IMR-90 (cell line): ENCODE results near the gene FOXO1. TPM values are rescaled to one million over a fixed set of nuclear protein-coding genes. Genes with fewer than 3 reads are reported as not detected.

Experiments
- ATAC-seq: fragments of 200-7000 bp; cut with Tn5 transposase; 2 replicates; pipeline ENCODE4 v1.9.1; 2020; ENCODE audit warnings: low read depth, mild to moderate bottlenecking, moderate library complexity
- BruUV-seq: library from RNA; stranded (reverse); fragments of 400-500 nt; replicated peaks from 2 replicates; lab custom pipeline; 2021; lab: Mats Ljungman, UMichigan
- CTCF ChIA-PET: fragments of 300-600 bp; formaldehyde crosslinking; extraction: SDS; loops from one replicate; lab custom pipeline; 2021; ENCODE audit warnings: antibody characterized with exemption; lab: Yijun Ruan, JAX
- POLR2A ChIA-PET: fragments of 300-600 bp; sonication (Branson Sonifier 250); formaldehyde crosslinking; loops from one replicate; lab custom pipeline; 2022; ENCODE audit warnings: antibody characterized with exemption; ENCODE audit not compliant: unreplicated experiment; lab: Charles Lee
- DNase-seq: peaks from one replicate; pipeline ENCODE4 v3.0.0; 2013
- H2AFZ ChIP-seq: replicated peaks from 2 replicates; pipeline ENCODE3; 2013; ENCODE audit warnings: low read length, mild to moderate bottlenecking; ENCODE audit not compliant: poor library complexity
- H2AK5ac ChIP-seq: 2 replicates; pipeline ENCODE4 v1.6.1; 2013; ENCODE audit warnings: low read depth, low read length, inconsistent platforms
- H2AK9ac ChIP-seq: replicated peaks from 2 replicates; pipeline ENCODE3; 2013; ENCODE audit warnings: mild to moderate bottlenecking, low read depth, low read length, moderate library complexity; ENCODE audit not compliant: poor library complexity
- H2BK120ac ChIP-seq: 2 replicates; pipeline ENCODE4 v1.6.1; 2013; ENCODE audit warnings: low read depth, low read length, inconsistent platforms
- H2BK15ac ChIP-seq: 3 replicates; pipeline ENCODE4 v1.6.1; 2013; ENCODE audit warnings: low read depth, low read length, inconsistent platforms
- H2BK20ac ChIP-seq: 2 replicates; pipeline ENCODE4 v1.6.1; 2013; ENCODE audit warnings: low read depth, mild to moderate bottlenecking, inconsistent platforms, low read length, moderate library complexity
- H2BK5ac ChIP-seq: 2 replicates; pipeline ENCODE4 v1.6.1; 2013; ENCODE audit warnings: mild to moderate bottlenecking, low read depth, low read length, inconsistent platforms; ENCODE audit not compliant: poor library complexity, severe bottlenecking
- H3K14ac ChIP-seq: replicated peaks from 2 replicates; pipeline ENCODE4 v1.6.1; 2013; ENCODE audit warnings: low read depth, low read length, inconsistent platforms
- H3K18ac ChIP-seq: 2 replicates; pipeline ENCODE4 v1.6.1; 2013; ENCODE audit warnings: low read depth, low read length, control low read depth
- H3K23ac ChIP-seq: 2 replicates; pipeline ENCODE4 v1.6.1; 2013; ENCODE audit warnings: low read depth, low read length, inconsistent platforms
- H3K27ac ChIP-seq: 2 replicates; pipeline ENCODE4 v1.5.1; 2013; ENCODE audit warnings: mild to moderate bottlenecking, control low read depth, low read length; ENCODE audit not compliant: insufficient read depth
- H3K27me3 ChIP-seq: 2 replicates; pipeline ENCODE4 v1.6.1; 2013; ENCODE audit warnings: low read length; ENCODE audit not compliant: control insufficient read depth, insufficient read depth
- H3K36me3 ChIP-seq: 2 replicates; pipeline ENCODE4 v1.6.1; 2013; ENCODE audit warnings: low read length, mixed read lengths; ENCODE audit not compliant: control insufficient read depth, insufficient read depth
- H3K4ac ChIP-seq: 2 replicates; pipeline ENCODE4 v1.6.1; 2013; ENCODE audit warnings: low read depth, low read length, inconsistent platforms
- H3K4me1 ChIP-seq: 2 replicates; pipeline ENCODE4 v1.6.1; 2013; ENCODE audit warnings: low read length, mixed read lengths; ENCODE audit not compliant: control insufficient read depth, insufficient read depth
- H3K4me2 ChIP-seq: 2 replicates; pipeline ENCODE4 v1.6.1; 2013; ENCODE audit warnings: low read depth, mild to moderate bottlenecking, control low read depth, low read length, moderate library complexity
- H3K4me3 ChIP-seq: 2 replicates; pipeline ENCODE4 v1.5.1; 2013; ENCODE audit warnings: low read depth, mild to moderate bottlenecking, control low read depth, low read length, moderate library complexity; ENCODE audit not compliant: insufficient read depth
- H3K56ac ChIP-seq: 2 replicates; pipeline ENCODE4 v1.6.1; 2013; ENCODE audit warnings: low read length, inconsistent platforms; ENCODE audit not compliant: insufficient read depth; ENCODE audit errors: extremely low read depth
- H3K79me1 ChIP-seq, 2 experiments: 2 replicates each; pipeline ENCODE4 v1.6.1; 2013; ENCODE audit warnings: low read length in 2 of 2, inconsistent platforms in 1 of 2, low read depth in 1 of 2
- H3K9ac ChIP-seq: 2 replicates; pipeline ENCODE4 v1.6.1; 2013; ENCODE audit warnings: low read depth, low read length, control low read depth
- H3K9me1 ChIP-seq: 2 replicates; pipeline ENCODE4 v1.6.1; 2013; ENCODE audit warnings: low read length, inconsistent platforms; ENCODE audit not compliant: insufficient read depth
- H3K9me3 ChIP-seq: 2 replicates; pipeline ENCODE4 v1.6.1; 2013; ENCODE audit warnings: low read length; ENCODE audit not compliant: control insufficient read depth, insufficient read depth
- H4K20me1 ChIP-seq: 2 replicates; pipeline ENCODE4 v1.6.1; 2013; ENCODE audit warnings: low read length, inconsistent platforms; ENCODE audit not compliant: insufficient read depth
- H4K5ac ChIP-seq: 2 replicates; pipeline ENCODE4 v1.6.1; 2013; ENCODE audit warnings: mild to moderate bottlenecking, low read depth, low read length, control low read depth
- H4K8ac ChIP-seq, 2 experiments: 2 replicates each; pipeline ENCODE4 v1.6.1; 2013; ENCODE audit warnings: low read depth in 2 of 2, low read length in 2 of 2, control low read depth in 1 of 2, inconsistent platforms in 1 of 2
- H4K91ac ChIP-seq: 2 replicates; pipeline ENCODE4 v1.6.1; 2013; ENCODE audit warnings: low read depth, low read length, inconsistent platforms; ENCODE audit not compliant: insufficient read depth
- BHLHE40 ChIP-seq: fragments of 150-350 bp; IDR thresholded peaks from 2 replicates; pipeline ENCODE4 v1.6.1; 2016; ENCODE audit warnings: mild to moderate bottlenecking, low read depth, low read length
- CEBPB ChIP-seq: IDR thresholded peaks from 2 replicates; pipeline ENCODE4 v1.6.1; 2012; ENCODE audit warnings: low read depth, low read length, improper control_type of control experiment
- CHD1 ChIP-seq: IDR thresholded peaks from 2 replicates; pipeline ENCODE4 v1.6.1; 2012; ENCODE audit warnings: low read depth, low read length, improper control_type of control experiment
- CTCF ChIP-seq: conservative IDR thresholded peaks from 2 replicates; pipeline ENCODE4 v1.5.1; 2012; ENCODE audit warnings: mild to moderate bottlenecking, low read depth, low read length, improper control_type of control experiment
- FOS ChIP-seq: fragments of 150-350 bp; IDR thresholded peaks from 2 replicates; pipeline ENCODE4 v1.6.1; 2016; ENCODE audit warnings: low read depth, low read length
- MAZ ChIP-seq: IDR thresholded peaks from 2 replicates; pipeline ENCODE4 v1.6.1; 2012; ENCODE audit warnings: low read depth, mild to moderate bottlenecking, low read length, improper control_type of control experiment, moderate library complexity, borderline replicate concordance
- MXI1 ChIP-seq: IDR thresholded peaks from 2 replicates; pipeline ENCODE4 v1.6.1; 2012; ENCODE audit warnings: low read depth, mild to moderate bottlenecking, low read length, moderate library complexity, borderline replicate concordance
- POLR2A ChIP-seq: IDR thresholded peaks from 2 replicates; pipeline ENCODE4 v1.6.1; 2012; ENCODE audit warnings: mild to moderate bottlenecking, low read depth, low read length
- RAD21 ChIP-seq: IDR thresholded peaks from 2 replicates; pipeline ENCODE4 v1.6.1; 2012; ENCODE audit warnings: low read length, improper control_type of control experiment
- SMC3 ChIP-seq: fragments of 150-350 bp; IDR thresholded peaks from 2 replicates; pipeline ENCODE4 v1.6.1; 2016; ENCODE audit warnings: low read depth, mild to moderate bottlenecking, antibody characterized with exemption, low read length, moderate library complexity
- WGBS, 2 experiments: methylation state at CpG; one replicate each; pipeline versions ENCODE4 v1.1.5 to v1.1.7; 2013; ENCODE audit warnings: missing lambda C conversion rate in 2 of 2; ENCODE audit not compliant: insufficient read length in 1 of 2; ENCODE audit errors: extremely low coverage in 2 of 2; 5-methylcytosine and 5-hydroxymethylcytosine counted together
- dilution Hi-C: fragments of 300-500 bp; cut with HindIII; formaldehyde crosslinking; loops from one replicate; pipeline ENCODE4 v1.14.3; 2018; ENCODE audit warnings: low sequenced_read_pairs; ENCODE audit not compliant: unreplicated experiment
- in situ Hi-C: fragments of 300-500 bp; cut with MboI; formaldehyde crosslinking; loops from 3 replicates; pipeline ENCODE4 v1.14.3; 2019; ENCODE audit warnings: low sequenced_read_pairs, inconsistent platforms, mixed read lengths
- intact Hi-C: fragments of 100-400 bp; cut with micrococcal nuclease; formaldehyde crosslinking; loops from 2 replicates; pipeline ENCODE4 v1.10.0; 2022
- polyA plus RNA-seq, 3 experiments: library from polyadenylated mRNA; depleted of rRNA; stranded (reverse); fragments of >200 nt; gene quantifications; 2 replicates each; pipeline ENCODE4 v1.2.3, GENCODE V29; 2012; ENCODE audit warnings: low replicate concordance in 1 of 3
- total RNA-seq: library from RNA; depleted of rRNA; stranded (reverse); fragments of >200 nt; gene quantifications from 2 replicates; pipeline ENCODE4 v1.2.3, GENCODE V29; 2012

FOXO1 gene
- total and polyA plus RNA-seq, 2 of the 4 experiments (the other 2 are of a cell fraction) = 0.12 to 0.18 TPM

GRCh38 chr13:40528881-40529280 lies 137.6 kb downstream of the FOXO1 start:
- in situ Hi-C loops = no loop called here
- Histone ChIP-seq H4K20me1 (no peaks in the 10 kb centered on the region), H2BK15ac (no peak overlapping the region), H3K4me2 (no peak overlapping the region), H3K18ac (no peak overlapping the region), H3K36me3 (no peaks in the 10 kb centered on the region), H3K27me3 (no peaks in the 10 kb centered on the region), H3K4me3 (no peak overlapping the region), H4K8ac (no peak overlapping the region), H4K5ac (no peak overlapping the region), H2BK5ac (no peak overlapping the region), H3K4ac (no peak overlapping the region), H2BK20ac (no peak overlapping the region), H4K91ac (no peak overlapping the region), H3K9me3 (no peaks in the 10 kb centered on the region), H3K4me1 (no peaks in the 10 kb centered on the region), H3K23ac (no peak overlapping the region), H3K9me1 (no peaks in the 10 kb centered on the region), H3K79me1 (no peaks in the 10 kb centered on the region), H3K27ac (no peak overlapping the region), H2AFZ (no peak overlapping the region), H3K14ac (no peak overlapping the region), H2BK120ac (no peak overlapping the region), H3K56ac (no peak overlapping the region), H3K9ac (no peak overlapping the region), H2AK9ac (no peak overlapping the region), H2AK5ac (no peak overlapping the region)
- CTCF ChIA-PET = no interaction called here
- no TSS peak for BruUV-seq
- intact Hi-C loops = no loop called here
- DNase-seq = no peak
- POLR2A ChIA-PET = no interaction called here
- no peak for TF ChIP-seq RAD21
- TF ChIP-seq MAZ = no peak
- no peak for TF ChIP-seq MXI1
- no peak for TF ChIP-seq SMC3
- no peak for TF ChIP-seq CHD1
- TF ChIP-seq CTCF = no peak
- no peak for TF ChIP-seq BHLHE40
- no peak for TF ChIP-seq FOS
- no peak for TF ChIP-seq CEBPB
- no peak for TF ChIP-seq POLR2A
- 82% methylated on average over 5 of the region's 6 CpGs; no CpG with 5 or more reads in 1 of the 2 experiments for WGBS, 2 experiments
- ATAC-seq = no peak
- dilution Hi-C loops = no loop called here
